Measurements from ENCODE around the gene DMRT1. TPM values are rescaled to one million over a fixed set of nuclear protein-coding genes. Genes with fewer than 3 reads are reported as not detected.

The DMRT1 gene
- total RNA-seq, 6 donors from 2014 or later = not detected

DNA sequence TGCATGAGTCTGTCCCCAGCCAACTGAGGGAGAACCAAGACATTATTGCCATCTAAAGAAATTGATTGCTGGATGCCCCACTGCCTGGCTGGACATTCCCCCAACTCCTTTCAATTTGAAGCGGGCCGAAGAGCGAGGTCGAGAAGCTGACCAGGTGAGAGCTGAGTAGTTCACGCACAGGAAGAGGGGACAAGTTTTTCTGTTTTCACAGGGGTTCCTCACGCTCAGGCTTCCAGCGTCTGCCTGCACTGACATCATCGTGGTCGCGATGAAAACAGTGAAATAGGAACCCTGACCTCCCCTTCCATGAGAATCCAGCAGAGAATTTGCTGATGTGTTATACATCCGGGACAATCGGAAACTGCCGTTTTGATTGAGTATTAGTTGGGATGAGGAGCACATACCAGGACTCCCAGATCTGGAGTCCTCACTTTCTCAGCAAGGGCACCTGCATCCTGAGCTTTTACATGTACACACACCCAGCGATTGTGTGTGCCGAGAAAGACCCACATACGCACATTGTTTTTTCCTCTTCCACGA, 131.9 kb downstream of the DMRT1 start:
- H3K4me1 ChIP-seq = peaks cover 31 to 62% (median 34%) of the 10 kb centered on the region in 4 donors
- H3K4me3 ChIP-seq = no peak overlapping the region
- DNase-seq (no peak), ATAC-seq (ENCODE audit: low FRiP score in 2 of 2) (no peak)
- H3K27ac ChIP-seq = no peak overlapping the region
- H3K9me3 ChIP-seq = no peaks in the 10 kb centered on the region
- H3K36me3 ChIP-seq = no peaks in the 10 kb centered on the region
- 12 to 20% methylated on average over 17 of the region's 17 CpGs for WGBS, 2 donors
- TF ChIP-seq POLR2A (IDR thresholded peaks at IDR 0.05) (no peak), EP300 (IDR thresholded peaks at IDR 0.05) (no peak), POLR2AphosphoS5 (IDR thresholded peaks at IDR 0.05) (no peak)
- TF ChIP-seq, protein P1, sequence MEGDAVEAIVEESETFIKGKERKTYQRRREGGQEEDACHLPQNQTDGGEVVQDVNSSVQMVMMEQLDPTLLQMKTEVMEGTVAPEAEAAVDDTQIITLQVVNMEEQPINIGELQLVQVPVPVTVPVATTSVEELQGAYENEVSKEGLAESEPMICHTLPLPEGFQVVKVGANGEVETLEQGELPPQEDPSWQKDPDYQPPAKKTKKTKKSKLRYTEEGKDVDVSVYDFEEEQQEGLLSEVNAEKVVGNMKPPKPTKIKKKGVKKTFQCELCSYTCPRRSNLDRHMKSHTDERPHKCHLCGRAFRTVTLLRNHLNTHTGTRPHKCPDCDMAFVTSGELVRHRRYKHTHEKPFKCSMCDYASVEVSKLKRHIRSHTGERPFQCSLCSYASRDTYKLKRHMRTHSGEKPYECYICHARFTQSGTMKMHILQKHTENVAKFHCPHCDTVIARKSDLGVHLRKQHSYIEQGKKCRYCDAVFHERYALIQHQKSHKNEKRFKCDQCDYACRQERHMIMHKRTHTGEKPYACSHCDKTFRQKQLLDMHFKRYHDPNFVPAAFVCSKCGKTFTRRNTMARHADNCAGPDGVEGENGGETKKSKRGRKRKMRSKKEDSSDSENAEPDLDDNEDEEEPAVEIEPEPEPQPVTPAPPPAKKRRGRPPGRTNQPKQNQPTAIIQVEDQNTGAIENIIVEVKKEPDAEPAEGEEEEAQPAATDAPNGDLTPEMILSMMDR (IDR thresholded peaks at IDR 0.05) = no peak
- peaks cover 0 to 94% (median 65%) of the 10 kb centered on the region in 4 donors for H3K27me3 ChIP-seq

DNA sequence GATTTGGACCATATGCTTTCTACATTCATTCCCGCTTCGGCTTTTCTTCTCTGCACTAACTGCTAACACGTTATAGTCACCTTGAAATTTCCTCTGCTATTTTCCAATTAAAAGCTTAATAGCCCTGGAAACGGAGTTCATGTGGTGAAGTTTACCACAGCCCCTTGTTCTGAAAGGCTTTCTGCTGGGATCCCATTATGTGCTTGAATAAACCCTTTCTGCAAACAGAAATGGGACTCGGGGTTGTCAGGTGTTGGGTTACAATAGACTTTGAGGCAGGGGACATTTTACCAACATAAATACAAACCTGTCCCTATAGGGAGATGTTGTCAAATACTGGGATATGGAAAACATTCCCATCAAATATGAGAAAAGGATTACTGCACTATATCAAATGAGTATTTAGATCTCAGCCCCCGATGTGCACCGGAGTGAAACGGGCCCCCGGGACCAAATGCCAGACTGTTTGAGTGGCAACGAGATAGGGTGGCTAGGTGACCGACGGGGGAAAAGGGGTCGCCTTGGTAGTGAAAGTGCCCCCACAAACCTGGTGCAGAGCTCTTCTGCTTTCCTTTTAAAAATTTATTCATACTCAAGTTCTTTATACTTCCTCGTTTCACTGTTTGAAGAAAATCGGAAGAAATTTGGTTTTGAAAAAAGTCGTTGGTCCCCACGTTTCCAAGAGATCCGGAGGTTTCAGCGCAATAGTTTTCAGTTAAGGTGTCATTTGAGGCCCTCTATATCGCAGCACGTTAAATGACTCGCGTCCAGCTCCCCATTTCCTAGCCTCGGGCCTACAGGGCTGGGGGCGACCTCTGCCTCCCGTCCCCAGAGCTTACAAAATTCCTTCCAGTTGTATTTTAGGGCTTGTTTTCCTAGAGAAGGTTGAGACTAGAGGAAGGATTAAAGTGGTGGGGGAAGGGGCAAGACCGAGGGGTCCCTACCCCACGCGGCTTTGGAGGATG, 132.8 kb downstream of the DMRT1 start:
- DNase-seq = no peak
- Histone ChIP-seq H3K9me3 (no peaks in the 10 kb centered on the region), H3K36me3 (no peaks in the 10 kb centered on the region), H3K27ac (no peak overlapping the region), H3K4me1 (peaks cover 31 to 59% (median 34%) of the 10 kb centered on the region in 4 donors), H3K27me3 (peaks cover 0 to 100% (median 62%) of the 10 kb centered on the region in 4 donors), H3K4me3 (no peak overlapping the region)
- 9% methylated on average over 26 to 29 of the region's 29 CpGs for WGBS, 2 donors
- no peak for ATAC-seq (ENCODE audit: low FRiP score in 2 of 2)
- TF ChIP-seq, protein P1 (IDR thresholded peaks at IDR 0.05) = no peak
- no peak for TF ChIP-seq EP300 (IDR thresholded peaks at IDR 0.05)
- TF ChIP-seq POLR2AphosphoS5 (IDR thresholded peaks at IDR 0.05) = no peak
- TF ChIP-seq POLR2A (IDR thresholded peaks at IDR 0.05) = no peak

DNA sequence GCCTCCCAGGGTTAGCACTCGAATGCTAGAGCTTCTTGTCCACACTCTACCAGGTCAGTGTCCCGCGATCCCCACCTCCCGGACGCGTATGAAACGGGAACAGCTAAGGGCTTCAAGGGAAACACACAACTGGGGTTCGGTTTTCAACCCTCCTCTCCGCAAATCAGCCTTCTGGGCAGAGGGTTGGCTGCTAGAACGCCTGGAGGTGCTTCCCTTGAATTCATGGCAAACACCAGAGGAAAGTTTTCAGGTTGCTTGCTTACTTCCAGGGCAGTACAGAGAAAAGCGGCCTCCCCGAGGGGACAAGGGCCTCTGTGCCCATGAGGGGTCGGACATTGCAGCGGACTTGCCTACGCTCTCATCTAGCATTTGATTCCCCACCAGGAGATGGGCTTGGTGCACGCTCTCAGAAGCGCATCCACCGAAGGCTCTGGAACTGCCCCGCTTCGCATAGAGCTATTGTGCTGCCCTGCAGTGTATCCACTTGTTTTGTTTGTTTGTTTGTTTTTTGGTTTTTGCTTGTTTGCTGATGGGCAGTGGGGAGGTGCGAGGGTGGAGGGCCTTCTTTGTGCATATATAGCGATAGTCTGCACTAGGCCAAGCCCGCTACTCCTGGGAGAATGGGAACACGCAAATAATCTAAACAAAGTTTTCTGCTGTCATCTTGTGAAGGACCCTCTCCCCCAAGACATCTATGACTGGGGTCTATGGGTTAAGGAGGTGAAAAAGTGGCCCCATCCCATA, 133.7 kb downstream of the DMRT1 start:
- TF ChIP-seq, protein P1 (IDR thresholded peaks at IDR 0.05) = no peak
- TF ChIP-seq POLR2AphosphoS5 (IDR thresholded peaks at IDR 0.05) (no peak), EP300 (IDR thresholded peaks at IDR 0.05) (no peak), POLR2A (IDR thresholded peaks at IDR 0.05) (no peak)
- H3K27me3 ChIP-seq = peaks cover 0 to 98% (median 55%) of the 10 kb centered on the region in 4 donors
- H3K4me1 ChIP-seq = peaks cover 31 to 51% (median 34%) of the 10 kb centered on the region in 4 donors
- WGBS, 2 donors = 14 to 19% methylated on average over 16 to 24 of the region's 24 CpGs
- H3K4me3 ChIP-seq = no peak overlapping the region
- H3K36me3 ChIP-seq = no peaks in the 10 kb centered on the region
- H3K27ac ChIP-seq = no peak overlapping the region
- ATAC-seq (ENCODE audit: low FRiP score in 2 of 2) (no peak), DNase-seq (no peak)
- no peaks in the 10 kb centered on the region for H3K9me3 ChIP-seq

GRCh38 chr9:975740-976257, 134.3 kb downstream of the DMRT1 start:
- ATAC-seq (ENCODE audit: low FRiP score in 2 of 2) (no peak), DNase-seq (no peak)
- peaks cover 31 to 45% (median 34%) of the 10 kb centered on the region in 4 donors for H3K4me1 ChIP-seq
- H3K36me3 ChIP-seq = no peaks in the 10 kb centered on the region
- TF ChIP-seq EP300 (IDR thresholded peaks at IDR 0.05) = no peak
- no peak for TF ChIP-seq POLR2AphosphoS5 (IDR thresholded peaks at IDR 0.05)
- no peak for TF ChIP-seq POLR2A (IDR thresholded peaks at IDR 0.05)
- TF ChIP-seq, protein P1 (IDR thresholded peaks at IDR 0.05) = no peak
- H3K4me3 ChIP-seq = no peak overlapping the region
- H3K27me3 ChIP-seq = peaks cover 0 to 96% (median 50%) of the 10 kb centered on the region in 4 donors
- WGBS, 2 donors = 7 to 9% methylated on average over 22 to 23 of the region's 23 CpGs
- no peaks in the 10 kb centered on the region for H3K9me3 ChIP-seq
- no peak overlapping the region for H3K27ac ChIP-seq

All from upper lobe of left lung (tissue), 6 donors.